Right atrium auricular region (tissue), 2 donors: ENCODE data around the gene ANAPC13. TPM values are rescaled to one million over a fixed set of nuclear protein-coding genes. Genes with fewer than 3 reads are reported as not detected.

Experiments
- DNase-seq: peaks from one replicate; pipeline ENCODE4 v3.0.0-alpha.2; 2019; ENCODE audit warnings: low spot score
- H3K27ac ChIP-seq, 2 donors: fragments of 200-600 bp; sonication (generic); 1 replicate in 1 of 2; 2 replicates in 1 of 2; pipeline ENCODE4 v1.5.1; 2016 to 2019
- H3K27me3 ChIP-seq, 2 donors: fragments of 200-600 bp; sonication (generic); one replicate each; pipeline versions ENCODE4 v1.5.1 to v1.6.0; 2017 to 2019
- H3K36me3 ChIP-seq: fragments of 200-600 bp; sonication (generic); one replicate; pipeline ENCODE4 v1.5.1; 2016
- H3K4me1 ChIP-seq, 2 donors: fragments of 200-600 bp; sonication (generic); one replicate each; pipeline versions ENCODE4 v1.5.1 to v1.6.0; 2017 to 2019
- H3K4me3 ChIP-seq, 2 donors: fragments of 200-600 bp; sonication (generic); 1 replicate in 1 of 2; 2 replicates in 1 of 2; pipeline ENCODE4 v1.5.1; 2017 to 2019; ENCODE audit warnings: mild to moderate bottlenecking in 1 of 2, moderate library complexity in 1 of 2
- H3K9me3 ChIP-seq, 2 donors: fragments of 200-600 bp; sonication (generic); one replicate each; pipeline ENCODE4 v1.5.1; 2019
- total RNA-seq, 2 donors: library from RNA; depleted of rRNA; stranded (reverse); fragments of >200 nt; gene quantifications; one replicate each; pipeline ENCODE4 v1.1.0, GENCODE V29; 2016
- TF ChIP-seq, protein P1 (sequence below), 2 donors: fragments of 200-600 bp; sonication (generic); IDR thresholded peaks; one replicate each; pipeline ENCODE4 v1.5.1; 2019; ENCODE audit warnings: antibody characterized with exemption in 2 of 2

The ANAPC13 gene
- total RNA-seq, 2 donors from 2014 or later = 67.8 to 110 TPM

DNA sequence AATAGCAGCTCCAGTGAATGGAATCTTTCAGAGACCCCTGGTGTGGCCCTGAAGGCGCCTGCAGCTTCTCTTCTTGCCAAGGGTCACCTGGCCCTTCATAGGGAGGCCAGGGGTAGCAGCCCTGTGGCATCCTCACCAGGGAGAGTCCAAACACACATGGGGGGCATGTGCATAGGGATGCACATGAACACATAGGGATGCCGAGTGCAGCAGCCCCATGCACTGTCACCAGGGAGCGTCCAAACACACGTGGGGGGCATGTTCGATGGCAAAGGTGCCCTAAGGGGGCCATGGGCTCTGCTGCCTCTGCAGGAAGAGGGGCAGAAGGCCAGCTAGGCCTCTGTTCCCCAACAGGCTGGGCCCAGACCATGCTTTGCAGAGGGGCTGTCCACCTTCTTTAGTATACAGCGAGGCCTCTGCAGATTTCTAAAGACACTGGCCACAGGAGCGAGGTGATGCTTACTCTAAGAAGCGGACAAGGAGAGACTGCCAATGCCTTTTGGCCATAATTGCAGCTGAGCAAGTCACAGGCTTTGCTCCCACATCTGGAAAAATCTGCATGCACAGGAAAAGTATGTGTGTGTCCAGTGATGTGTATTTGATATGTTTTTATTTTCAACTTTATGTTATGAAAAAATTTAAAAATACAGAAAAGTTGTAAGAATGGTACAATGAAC is 21.0 kb downstream of the ANAPC13 start:
- no peak for DNase-seq
- TF ChIP-seq, protein P1, sequence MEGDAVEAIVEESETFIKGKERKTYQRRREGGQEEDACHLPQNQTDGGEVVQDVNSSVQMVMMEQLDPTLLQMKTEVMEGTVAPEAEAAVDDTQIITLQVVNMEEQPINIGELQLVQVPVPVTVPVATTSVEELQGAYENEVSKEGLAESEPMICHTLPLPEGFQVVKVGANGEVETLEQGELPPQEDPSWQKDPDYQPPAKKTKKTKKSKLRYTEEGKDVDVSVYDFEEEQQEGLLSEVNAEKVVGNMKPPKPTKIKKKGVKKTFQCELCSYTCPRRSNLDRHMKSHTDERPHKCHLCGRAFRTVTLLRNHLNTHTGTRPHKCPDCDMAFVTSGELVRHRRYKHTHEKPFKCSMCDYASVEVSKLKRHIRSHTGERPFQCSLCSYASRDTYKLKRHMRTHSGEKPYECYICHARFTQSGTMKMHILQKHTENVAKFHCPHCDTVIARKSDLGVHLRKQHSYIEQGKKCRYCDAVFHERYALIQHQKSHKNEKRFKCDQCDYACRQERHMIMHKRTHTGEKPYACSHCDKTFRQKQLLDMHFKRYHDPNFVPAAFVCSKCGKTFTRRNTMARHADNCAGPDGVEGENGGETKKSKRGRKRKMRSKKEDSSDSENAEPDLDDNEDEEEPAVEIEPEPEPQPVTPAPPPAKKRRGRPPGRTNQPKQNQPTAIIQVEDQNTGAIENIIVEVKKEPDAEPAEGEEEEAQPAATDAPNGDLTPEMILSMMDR (IDR thresholded peaks at IDR 0.05) = no peak
- Histone ChIP-seq H3K9me3 (no peaks in the 10 kb centered on the region), H3K4me1 (peaks cover 0 to 29% of the 10 kb centered on the region in 2 donors), H3K27me3 (no peaks in the 10 kb centered on the region), H3K27ac (peak overlapping the region in 1 of 2 donors; percentile 57), H3K36me3 (no peaks in the 10 kb centered on the region), H3K4me3 (no peak overlapping the region)

DNA sequence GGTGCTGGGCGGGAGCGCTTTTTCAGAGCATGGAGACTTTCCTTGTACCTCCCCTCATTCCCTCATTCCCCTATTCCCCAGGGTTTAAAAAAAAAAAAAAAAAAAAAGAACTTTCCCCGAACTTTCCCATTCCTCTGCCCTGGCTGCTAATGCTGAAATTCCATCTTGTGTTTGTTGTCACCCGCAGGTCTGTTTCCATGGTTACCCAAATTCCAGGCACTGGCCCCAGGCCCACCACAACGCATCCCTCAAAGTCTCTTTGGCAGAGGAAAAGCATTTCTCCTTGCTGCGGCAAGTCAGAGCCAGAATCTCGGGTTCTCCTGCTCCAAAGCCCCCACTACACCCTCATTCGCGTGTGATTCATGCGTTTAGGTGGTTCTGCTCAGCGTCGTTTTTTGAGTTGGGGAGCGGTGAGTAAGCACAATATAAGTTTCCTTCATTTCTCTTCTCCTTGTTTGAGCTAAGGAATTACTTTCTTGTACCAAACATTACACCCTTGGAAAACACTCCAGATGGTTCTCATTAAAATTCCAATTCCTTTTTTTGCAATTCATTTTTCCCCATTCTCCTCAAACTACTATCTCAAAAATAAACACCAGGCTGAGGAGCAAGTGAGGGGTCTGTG is 21.6 kb downstream of the ANAPC13 start:
- Histone ChIP-seq H3K4me3 (no peak overlapping the region), H3K27ac (peak overlapping the region in 1 of 2 donors; percentile 73), H3K36me3 (no peaks in the 10 kb centered on the region), H3K4me1 (peaks cover 0 to 29% of the 10 kb centered on the region in 2 donors), H3K9me3 (no peaks in the 10 kb centered on the region), H3K27me3 (no peaks in the 10 kb centered on the region)
- TF ChIP-seq, protein P1 (IDR thresholded peaks at IDR 0.05) = no peak
- peak; percentile 95 for DNase-seq

DNA sequence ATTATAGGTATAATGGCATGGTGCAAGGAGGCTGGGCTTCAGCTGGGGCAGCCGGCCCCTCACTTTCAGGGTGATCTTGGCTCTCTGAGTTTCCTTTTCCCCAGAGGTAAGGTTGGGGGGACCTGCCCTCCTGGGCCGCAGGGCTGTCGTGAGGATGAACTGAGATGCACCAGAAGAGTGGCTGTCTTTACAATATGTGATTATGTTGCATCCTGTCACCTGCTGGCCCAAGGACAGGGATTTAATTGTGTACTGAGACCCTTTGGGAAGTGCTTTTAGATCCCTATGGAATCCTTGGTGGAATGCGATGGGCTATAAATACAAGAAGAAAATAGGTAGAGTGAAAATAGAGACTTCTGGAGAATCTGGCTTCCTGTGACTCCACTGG is 22.1 kb downstream of the ANAPC13 start:
- DNase-seq = no peak
- H3K27me3 ChIP-seq = no peaks in the 10 kb centered on the region
- no peaks in the 10 kb centered on the region for H3K9me3 ChIP-seq
- H3K36me3 ChIP-seq = no peaks in the 10 kb centered on the region
- H3K4me1 ChIP-seq = peaks cover 0 to 29% of the 10 kb centered on the region in 2 donors
- TF ChIP-seq, protein P1 (IDR thresholded peaks at IDR 0.05) = no peak
- peak overlapping the region in 1 of 2 donors; percentile 73 for H3K27ac ChIP-seq
- H3K4me3 ChIP-seq = no peak overlapping the region

DNA sequence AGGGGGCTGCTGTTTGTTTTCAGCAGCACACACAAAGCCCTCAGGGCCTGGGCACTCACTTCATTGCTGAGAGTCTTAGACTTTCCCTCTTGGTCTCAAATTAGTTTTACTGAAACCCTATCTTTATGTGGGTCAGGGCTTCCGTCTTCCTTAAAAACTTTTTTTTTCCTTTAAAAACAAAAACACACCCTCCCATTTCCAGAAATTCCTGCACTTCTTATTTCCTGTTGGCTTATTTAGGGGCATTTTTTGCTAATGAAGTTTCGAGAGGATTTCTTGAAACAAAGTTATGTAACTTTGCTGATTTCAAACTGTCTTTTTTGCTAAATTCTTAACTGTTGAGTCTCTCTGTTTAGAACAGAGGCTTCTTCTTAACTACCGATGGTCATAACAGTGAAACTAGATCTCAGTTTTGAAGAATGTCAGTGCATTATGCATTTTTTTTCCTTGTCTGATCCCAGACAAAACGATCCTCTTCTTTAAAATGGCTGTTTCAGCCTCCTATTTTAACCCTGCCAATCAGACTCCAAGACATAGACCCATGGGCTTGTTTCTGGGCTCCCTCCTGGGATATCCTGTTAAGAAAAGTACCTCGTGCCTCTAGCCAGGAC is 23.3 kb downstream of the ANAPC13 start:
- no peak for DNase-seq
- H3K36me3 ChIP-seq = no peaks in the 10 kb centered on the region
- TF ChIP-seq, protein P1 (IDR thresholded peaks at IDR 0.05) = no peak
- H3K27me3 ChIP-seq = no peaks in the 10 kb centered on the region
- H3K4me1 ChIP-seq = peaks cover 0 to 29% of the 10 kb centered on the region in 2 donors
- H3K9me3 ChIP-seq = no peaks in the 10 kb centered on the region
- no peak overlapping the region for H3K4me3 ChIP-seq
- peak overlapping the region; percentile 32 to 73 for H3K27ac ChIP-seq

DNA sequence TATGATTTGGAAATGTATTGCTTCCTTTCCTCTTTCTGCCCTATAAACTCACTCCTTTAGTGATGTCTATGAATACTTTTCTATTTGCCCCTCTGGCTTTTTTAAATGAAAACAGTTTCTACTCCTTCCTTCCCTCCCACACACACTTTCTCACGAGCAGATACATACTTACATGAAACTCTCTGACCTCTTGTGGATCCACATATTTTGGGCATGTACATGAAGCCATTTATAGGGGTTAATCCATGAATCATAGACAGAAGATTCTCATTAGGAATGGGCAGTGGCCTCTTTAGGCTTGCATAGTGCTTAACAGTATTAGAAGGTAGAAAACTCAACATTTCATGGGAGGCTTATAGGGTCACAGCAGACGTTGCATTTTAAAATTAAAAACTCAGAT is 24.8 kb downstream of the ANAPC13 start:
- Histone ChIP-seq H3K27ac (peak overlapping the region in 1 of 2 donors; percentile 73), H3K36me3 (no peaks in the 10 kb centered on the region), H3K4me1 (peaks cover 0 to 29% of the 10 kb centered on the region in 2 donors), H3K9me3 (no peaks in the 10 kb centered on the region), H3K27me3 (no peaks in the 10 kb centered on the region), H3K4me3 (no peak overlapping the region)
- no peak for DNase-seq
- TF ChIP-seq, protein P1 (IDR thresholded peaks at IDR 0.05) = no peak
